Fibroblast of skin of left biceps (primary cell): Measurements from ENCODE around the gene NOC4L.
A peak's percentile ranks its signal among the peaks of the same experiment; 100 is the strongest.
"Not testable (repeated sequence)": the region's sequence is repeated elsewhere in the genome, so short reads cannot be mapped to it uniquely, and the experiment has no call there.

Experiments
- DNase-seq, 2 experiments: peaks; one replicate each; pipeline ENCODE4 v3.0.0-alpha.2; 2013; ENCODE audit warnings: low read depth in 2 of 2

The NOC4L gene

DNA sequence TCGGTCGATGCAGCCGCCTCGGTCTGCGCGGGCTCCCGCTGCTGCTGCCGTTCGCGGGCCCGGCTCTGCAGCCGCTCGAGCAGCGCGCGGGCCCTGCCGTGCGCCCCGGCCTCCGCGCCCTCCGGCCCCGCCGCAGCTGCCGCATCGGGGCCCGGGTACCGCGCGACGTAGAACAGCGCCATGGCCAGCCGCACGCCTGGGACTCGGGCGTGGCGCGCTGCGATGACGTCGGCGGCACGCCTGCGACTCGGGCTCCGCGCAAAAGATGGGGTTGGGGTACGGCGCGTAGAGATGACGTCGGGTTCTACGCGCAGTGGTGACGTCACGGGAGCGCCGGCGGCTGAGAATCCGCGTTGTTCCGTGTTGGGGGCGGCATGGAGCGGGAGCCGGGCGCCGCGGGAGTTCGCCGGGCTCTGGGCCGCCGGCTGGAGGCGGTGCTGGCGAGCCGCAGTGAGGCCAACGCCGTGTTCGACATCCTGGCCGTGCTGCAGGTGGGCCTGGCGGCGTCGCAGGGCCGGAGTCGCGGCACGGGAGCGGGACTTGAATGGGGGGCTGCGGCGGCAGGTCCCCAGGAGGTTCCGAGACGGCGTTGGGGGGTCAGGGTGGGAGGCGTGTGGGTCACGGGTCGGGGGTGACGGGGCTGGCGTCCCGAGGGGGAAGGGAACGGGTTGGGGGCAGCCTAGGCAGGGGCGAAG lies at the start of gene NOC4L, which contains the start of gene DDX51:
TSS of gene NOC4L (plus strand) at position 343 of the 695 bp plus-strand sequence. CDS start at position 375, 32 bp downstream.
TSS of gene DDX51 (minus strand) at position 205 of the 695 bp plus-strand sequence. CDS start at position 182, 23 bp downstream.
- DNase-seq, result peak; percentile 86 to 89

- no peak for DNase-seq
Measured at GRCh38 chr12:132095520-132096409, 48.5 kb upstream of the NOC4L start.

- DNase-seq, result no peak
Measured at GRCh38 chr12:132099739-132100138, 44.5 kb upstream of the NOC4L start.

GRCh38 chr12:132100306-132101065 lies 43.8 kb upstream of the NOC4L start:
- DNase-seq, result no peak

DNA sequence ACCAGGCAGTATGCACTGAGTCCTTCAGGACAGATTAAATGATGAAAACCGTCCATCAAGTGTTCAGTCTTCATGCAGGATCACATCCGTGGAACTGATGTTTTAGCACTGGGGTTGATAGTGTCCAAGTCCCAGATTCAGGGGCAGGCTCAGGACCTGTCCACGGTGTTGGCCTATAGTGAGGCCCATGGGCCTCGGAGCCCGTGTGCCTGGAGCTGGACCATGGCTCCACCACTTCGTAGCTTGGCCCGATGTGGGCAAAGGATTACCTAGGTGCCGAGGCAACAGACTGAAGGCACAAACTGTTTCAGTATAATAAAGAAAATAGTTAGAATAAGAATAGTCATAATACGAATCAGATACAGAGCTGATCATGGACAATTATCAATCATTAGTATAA lies 42.0 kb upstream of the NOC4L start:
- no peak for DNase-seq

DNA sequence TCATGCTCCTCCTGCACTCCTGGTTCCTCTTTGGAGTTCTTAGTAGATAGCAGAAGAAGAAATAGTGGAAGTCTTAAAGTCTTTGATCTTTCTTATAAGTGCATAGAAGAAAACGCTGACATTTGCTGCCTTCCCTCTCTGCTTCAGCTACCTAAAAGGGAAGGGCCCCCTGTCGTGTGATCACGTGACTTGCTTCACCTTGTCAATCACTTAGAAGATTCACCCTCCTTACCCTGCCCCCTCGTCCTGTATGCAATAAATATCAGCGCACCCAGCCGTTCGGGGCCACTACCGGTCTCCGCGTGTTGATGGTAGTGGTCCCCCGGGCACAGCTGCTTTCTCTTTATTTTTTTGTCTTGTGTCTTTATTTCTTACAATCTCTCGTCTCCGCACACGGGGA lies 41.2 kb upstream of the NOC4L start:
- DNase-seq, result not testable (repeated sequence)

DNA sequence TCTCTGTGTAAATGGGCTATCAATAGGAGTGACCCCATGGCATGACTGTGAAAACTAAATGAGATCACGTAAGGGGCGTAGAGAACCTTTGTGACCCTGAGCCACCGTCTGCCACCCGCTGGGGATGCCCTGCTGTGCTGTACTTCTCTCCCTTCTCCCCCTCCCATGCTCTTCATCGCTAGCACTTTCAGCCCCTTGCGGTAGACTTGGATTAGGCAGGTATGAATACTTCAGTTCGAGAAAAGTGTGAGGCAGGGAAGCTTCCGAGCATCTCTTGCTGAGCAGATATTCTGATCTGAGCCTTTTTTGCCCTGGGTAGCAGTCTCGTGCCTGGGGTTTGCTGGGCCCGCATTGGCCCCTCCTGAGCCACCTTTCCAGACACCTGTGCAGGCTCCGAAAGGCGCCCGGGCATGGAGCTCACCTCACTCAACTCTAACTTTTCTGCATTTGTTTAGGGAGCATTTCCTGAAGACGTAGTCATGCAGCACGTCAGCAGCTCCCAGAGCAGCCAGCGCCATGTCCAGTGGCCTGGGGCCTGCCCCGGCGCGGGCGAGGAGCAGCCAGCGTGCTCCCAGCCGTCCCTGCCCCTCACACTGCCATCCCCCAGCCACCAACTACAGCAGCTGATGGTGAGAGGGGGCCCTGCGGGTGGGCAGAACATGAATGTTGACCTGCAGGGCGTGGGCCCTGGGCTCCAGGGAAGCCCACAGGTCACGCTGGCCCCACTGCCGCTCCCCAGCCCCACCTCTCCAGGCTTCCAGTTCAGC lies 40.5 kb upstream of the NOC4L start:
- no peak for DNase-seq

DNA sequence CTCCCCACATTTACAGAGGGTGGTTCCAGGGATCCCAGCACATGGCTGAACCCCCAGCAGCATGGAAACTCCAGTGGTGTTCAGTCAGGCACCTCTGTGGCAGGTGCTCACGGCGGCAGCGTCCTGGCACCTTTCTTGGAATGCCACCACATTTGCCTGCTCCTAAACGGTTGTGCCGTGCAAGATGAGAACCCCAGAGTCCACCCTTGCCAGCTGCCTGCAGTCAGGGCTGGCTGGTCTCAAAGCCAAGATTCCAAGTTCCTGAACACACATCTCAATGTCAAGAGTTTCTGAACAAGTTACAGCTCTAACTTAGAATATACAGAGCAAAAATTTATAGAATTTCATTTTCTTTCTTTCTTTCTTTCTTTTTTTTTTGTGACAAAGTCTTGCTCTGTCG lies 38.8 kb upstream of the NOC4L start:
- DNase-seq, result no peak

- DNase-seq, result no peak
Measured at GRCh38 chr12:132106921-132107320, 37.3 kb upstream of the NOC4L start.

DNA sequence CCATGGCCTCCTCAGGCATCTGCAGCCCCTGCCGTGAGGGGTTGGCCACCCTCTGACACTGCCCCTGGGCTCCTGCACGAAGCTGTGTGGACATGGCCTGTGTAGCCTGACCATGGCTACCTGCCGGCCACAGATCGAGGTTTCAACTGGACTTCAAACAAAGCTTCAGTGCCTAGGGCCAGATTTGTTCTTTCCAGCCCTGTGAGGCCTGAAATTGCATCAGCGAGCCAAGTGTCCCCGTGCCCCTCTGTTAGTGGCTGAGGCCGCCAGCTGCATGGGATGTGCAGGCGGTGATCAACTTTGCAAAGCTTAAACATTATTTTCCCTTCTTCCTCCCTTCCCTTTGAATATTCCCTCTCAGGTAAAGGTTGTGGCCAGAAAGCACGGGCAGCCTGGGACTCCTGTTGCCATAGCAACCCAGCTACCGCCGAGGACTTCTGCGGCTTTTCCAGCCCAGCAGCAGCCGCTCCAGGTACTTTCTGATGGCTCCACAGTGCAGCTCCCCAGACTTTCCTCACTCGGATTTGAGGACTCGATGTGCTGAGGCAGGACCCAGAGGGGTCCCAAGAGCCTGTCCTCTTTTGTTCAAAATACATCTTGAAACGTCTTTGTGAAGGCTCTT lies 35.9 kb upstream of the NOC4L start:
- no peak for DNase-seq

DNA sequence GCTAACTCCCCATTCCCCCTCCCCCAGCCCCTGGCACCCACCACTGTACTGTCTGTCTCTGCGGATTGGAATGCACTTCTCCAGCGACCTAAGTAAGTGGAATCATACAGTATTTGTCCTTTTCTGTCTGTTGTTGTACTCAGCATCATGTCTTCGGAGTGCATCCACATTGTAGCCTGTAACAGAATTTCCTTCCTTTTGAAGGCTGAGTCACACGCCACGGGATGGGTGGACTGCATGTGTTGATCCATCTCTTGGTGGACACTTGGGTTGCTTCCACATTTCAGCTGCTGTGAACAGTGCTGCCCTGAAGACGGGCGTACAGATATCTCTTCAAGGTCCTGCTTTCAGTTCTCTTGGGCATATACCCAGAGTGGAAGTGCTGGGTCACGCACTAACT lies 34.5 kb upstream of the NOC4L start:
- DNase-seq, result no peak

DNA sequence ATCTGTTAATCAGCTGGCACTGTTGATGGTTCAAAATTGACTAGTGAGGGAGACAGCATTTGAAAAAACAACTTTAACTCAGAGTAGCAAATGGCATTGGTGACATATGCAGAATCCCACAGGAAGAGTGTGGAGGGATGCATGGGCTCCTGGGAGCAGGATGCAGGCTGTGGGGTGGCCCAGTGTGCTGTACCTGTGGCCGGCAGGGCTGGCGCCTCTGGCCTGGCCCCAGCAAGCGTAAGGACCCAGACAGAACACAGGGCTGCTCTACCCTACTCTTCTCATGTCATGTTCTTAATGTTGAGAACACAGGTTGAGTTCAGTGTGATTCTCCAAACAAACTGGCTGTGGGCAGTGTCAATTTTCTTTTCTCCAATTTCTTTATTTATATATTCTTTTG lies 33.6 kb upstream of the NOC4L start:
- DNase-seq, result no peak

GRCh38 chr12:132111654-132112304 lies 32.5 kb upstream of the NOC4L start:
- no peak for DNase-seq

GRCh38 chr12:132114667-132115066 lies 29.6 kb upstream of the NOC4L start:
- no peak for DNase-seq

GRCh38 chr12:132115500-132115899 lies 28.8 kb upstream of the NOC4L start:
- no peak for DNase-seq

- DNase-seq, result no peak
Measured at GRCh38 chr12:132116709-132117557, 27.3 kb upstream of the NOC4L start.

DNA sequence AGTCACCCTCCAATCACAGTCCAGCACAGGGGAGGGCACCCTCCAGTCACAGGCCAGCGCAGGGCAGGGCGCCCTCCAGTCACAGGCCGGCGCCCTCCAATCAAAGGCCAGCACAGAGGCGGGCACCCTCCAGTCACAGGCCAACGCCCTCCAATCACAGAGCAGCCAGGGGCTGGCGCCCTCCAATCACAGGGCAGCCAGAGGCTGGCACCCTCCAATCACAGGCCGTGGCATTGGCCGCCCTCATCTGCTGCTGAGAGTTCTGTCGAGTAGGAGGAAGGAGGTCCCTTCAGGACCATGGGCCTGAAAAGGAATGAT lies 26.7 kb upstream of the NOC4L start:
- no peak for DNase-seq

- DNase-seq, result no peak
Measured at GRCh38 chr12:132118876-132119275, 25.4 kb upstream of the NOC4L start.

GRCh38 chr12:132121283-132121682 lies 23.0 kb upstream of the NOC4L start:
- no peak for DNase-seq
